Right lung (tissue), 5 donors: ENCODE measurements around the gene MPP4. TPM values are rescaled to one million over a fixed set of nuclear protein-coding genes. Genes with fewer than 3 reads are reported as not detected.
A peak's percentile ranks its signal among the peaks of the same experiment; 100 is the strongest.

Source experiments
- DNase-seq, 2 donors: peaks; one replicate each; pipeline ENCODE4 v3.0.0-alpha.2; 2013
- polyA plus RNA-seq, 5 donors: library from polyadenylated mRNA; unstranded; fragments of 120-200 nt; gene quantifications; one replicate each; pipeline versions ENCODE4 v1.2.1 to v1.2.3, GENCODE V29; 2013; ENCODE audit warnings: inconsistent platforms in 1 of 5, low replicate concordance in 1 of 5; ENCODE audit not compliant: insufficient read length in 5 of 5, insufficient read depth in 1 of 5

Gene MPP4
- polyA plus RNA-seq, 5 donors = 0.10 to 0.23 (median 0.15) TPM

DNA sequence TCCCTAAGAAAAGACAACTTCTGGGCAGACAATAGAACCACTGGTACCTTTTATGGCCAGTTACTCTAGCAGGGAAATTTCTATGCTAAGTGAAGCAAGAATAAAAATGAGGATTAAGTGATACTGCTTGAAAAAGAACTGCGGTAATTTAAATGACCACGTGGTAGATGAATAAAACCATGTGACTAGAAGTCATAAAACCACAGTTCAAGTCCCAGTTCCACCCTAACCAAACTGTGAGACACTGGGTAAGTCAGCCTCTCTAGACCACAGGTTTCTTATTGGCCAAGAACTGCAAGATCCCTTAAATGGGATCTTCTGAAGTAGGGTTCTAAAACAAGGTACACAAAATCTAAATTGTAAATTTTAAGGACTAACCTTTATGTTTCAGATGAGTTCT lies 67.9 kb downstream of the MPP4 start:
- DNase-seq = no peak

DNA sequence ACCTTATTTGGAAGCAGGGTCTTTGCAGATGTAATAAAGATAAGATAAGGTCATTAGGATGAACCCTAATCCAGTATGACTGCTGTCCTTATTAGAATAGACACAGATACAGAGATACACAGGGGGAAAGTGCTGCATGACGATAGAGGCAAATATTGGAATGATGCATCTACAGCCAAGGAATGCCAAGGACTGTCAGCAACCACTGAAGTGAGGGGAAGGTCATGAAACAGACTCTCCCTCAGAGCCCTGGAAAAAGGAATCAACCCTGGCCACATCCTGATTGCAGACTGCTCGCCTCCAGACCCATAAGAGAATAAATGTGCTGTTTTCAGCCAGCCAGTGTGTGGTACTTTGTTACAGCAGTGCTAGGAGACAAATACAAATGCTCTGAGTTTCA lies 69.9 kb downstream of the MPP4 start:
- no peak for DNase-seq

DNA sequence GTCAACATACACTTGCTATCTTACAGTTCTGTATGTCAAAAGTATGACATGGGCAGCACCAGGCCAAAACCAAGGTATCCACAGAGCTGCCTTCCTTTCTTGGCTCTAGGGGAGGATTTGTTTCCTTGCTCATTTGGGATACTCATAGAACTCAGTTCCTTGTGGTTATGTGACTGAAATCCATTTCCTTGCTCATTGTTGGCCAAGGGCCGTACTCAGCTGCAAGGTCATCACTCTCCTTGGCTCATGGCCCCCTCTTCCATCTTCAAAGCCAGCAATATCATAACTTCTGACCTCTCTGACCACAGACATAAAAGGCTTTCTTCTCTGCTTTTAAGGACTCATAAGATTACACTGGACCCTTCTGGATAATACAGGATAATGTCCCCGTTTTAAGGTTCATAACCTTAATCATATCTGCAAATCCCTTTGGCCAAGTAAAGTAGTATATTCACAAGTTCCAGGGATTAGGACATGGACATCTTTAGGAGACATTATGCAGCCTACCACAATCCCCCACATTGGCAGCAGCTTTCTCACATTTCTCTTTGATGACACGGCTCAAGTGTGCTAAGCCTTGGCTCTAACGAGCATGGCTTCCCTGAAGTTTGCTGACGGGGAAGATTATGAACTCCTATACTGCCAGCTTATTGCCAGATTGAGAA lies 76.0 kb downstream of the MPP4 start:
- DNase-seq = no peak

DNA sequence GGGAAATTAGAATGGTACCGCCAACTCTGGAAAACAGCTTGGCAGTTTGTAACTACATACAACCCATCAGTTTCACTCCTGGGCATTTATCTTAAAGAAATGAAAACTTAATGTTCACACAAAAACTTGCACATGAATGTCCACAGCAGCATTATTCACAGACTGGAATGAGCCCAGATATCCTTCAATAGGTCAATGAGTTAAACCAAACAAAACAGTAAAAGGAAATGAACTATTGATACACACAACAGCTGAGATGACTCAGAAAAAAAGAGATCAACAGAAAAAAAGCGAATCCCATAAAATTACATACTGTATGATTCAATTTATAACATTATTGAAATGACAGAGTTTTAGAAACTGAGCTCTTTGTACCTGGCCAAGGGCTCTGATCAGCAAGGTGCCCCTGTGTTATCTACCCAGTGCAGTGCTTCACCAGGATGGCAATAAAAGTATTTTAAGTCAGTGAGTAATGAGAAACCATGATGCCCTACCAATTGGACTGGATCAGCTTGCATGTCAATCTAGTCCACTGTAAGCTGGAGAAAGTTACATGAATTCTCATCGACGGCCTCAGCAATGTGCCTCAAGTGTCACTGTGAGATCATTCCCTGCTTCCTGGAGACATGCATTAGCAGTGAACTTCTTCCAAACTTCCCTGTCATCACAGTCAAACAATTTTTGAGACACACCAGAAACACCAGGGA lies 77.0 kb downstream of the MPP4 start:
- DNase-seq = no peak

DNA sequence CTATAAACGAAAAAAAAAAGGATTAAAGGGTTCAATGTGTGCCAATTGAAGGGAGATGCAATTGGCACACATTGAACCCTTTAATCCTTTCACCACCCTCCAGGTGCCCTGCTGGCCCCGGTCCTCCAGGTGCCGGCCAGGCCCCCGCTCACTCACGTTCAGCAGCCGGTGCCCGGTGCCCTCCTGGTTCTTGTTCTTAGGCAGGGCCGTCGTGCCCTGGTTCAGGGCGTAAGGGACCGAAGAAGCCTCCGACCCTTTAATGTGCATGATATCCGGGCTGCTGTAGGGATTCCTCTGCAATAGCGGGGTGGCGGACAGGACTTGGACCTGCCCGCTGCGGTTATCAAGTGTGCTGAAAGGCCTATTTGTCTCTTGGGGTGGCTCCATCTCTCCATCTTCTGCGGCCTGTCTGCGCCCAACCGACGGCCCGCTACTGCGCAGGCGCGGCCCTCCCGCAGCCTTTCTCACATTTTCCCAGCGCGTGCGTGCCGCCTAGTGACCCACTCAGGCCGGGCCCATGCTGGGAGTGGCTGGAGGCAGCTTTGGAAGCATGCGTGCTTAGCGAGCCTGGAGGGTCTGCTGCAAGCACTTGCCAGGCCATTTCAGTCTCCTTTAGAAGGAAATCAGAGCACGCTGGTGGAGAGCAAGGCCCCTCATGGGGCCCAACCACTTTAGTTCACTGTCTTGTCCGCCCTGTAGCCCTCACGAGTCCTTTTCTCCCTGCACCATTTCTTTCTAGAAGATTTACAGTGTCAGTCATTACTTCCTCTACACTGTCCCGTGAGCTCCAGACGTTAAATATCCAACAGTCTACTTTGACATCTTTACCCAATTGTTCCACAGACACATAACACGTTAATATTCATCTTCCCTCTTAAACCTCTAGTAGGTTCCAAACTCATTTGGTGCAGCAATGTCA lies 79.4 kb downstream of the MPP4 start:
- DNase-seq = peak; percentile 79 to 81

DNA sequence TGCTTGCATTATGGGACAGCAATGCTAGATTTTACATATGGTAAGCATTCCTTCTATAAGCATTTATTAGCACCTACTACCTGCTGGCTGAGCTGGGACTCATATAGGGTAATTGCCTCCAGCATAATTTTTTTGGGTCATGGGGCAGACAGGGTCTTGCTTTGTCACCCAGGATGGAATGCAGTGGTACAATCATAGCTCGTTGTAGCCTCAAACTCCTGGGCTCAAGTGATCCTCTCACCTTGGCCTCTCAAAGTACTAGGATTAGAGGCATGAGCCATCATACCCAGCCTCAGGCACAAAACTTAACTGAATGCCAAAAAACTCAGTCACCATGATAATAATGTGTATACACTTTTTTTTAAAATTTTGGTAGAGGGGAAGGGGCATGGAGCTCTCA lies 90.4 kb downstream of the MPP4 start:
- DNase-seq = no peak

DNA sequence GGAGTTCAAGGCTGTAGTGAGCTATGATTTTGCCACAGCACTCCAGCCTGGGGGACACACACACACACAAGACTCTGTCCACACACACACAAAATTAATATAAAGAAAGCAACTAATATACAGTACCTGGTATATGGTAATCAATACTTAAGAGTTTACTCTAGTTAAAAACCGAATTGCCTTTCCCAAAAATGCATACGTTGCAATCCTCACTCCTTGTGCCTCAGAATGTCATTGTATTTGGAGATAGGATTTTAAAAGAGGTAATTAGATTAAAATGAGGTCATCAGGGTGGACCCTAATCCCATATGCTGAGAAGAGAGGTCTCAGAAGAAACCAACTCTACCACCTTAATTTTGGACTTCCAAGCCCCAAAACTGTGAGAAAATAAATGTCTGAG lies 90.9 kb downstream of the MPP4 start:
- DNase-seq = no peak

DNA sequence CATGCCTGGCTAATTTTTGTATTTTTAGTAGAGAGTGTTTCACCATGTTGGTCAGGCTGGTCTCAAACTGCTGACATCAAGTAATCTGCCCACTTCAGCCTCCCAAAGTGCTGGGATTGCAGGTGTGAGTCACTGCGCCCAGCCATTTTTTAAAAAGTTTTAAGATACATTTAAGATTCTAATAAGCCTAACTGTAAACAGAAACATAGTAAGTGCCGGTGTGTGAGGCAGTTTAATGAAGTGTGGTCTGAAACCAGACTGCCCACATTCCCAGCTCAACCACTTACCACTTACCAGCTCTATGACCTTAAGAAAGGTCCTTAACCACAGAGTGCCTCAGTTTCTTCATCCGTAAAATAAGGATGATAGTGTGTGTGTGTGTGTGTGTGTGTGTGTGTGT lies 97.5 kb downstream of the MPP4 start:
- DNase-seq = peak in 1 of 2 donors; percentile 6

DNA sequence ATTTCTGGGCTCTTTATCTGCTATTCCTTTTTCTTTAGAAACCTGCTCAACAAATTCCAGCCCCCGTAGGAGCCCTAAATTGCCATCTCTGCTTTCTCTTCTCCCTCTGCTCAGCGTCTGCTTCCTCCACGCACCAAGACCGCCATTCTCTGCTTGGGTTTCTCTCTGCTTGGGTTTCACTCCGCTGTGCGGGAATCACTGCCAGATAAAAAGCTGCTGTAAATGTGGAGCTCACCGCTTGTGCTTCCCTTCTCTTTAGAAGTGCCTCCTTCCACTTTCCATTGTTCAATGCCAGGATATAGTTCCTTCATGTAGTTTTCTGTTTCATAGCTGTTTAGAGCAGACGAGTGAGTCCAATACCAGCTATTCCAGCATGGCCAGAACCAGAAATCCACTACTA lies 101.0 kb downstream of the MPP4 start:
- DNase-seq = no peak

Other genes starting within 250 kb of the MPP4 start
- 10 to 100 TPM; 36.4 to 57.7 (median 51.8) TPM for gene TRAK2, start 247.2 kb downstream of the MPP4 start, polyA plus RNA-seq
- 10 to 100 TPM; 40.6 to 62.4 (median 45.3) TPM for gene STRADB, start 246.9 kb downstream of the MPP4 start, polyA plus RNA-seq
- gene TMEM237, start 55.1 kb downstream of the MPP4 start, polyA plus RNA-seq = 10 to 100 TPM; 48.8 to 65.7 (median 59.9) TPM
- gene ALS2, start 82.3 kb upstream of the MPP4 start, polyA plus RNA-seq = 10 to 100 TPM; 17.6 to 30.0 (median 26.5) TPM
- gene CDK15, start 107.9 kb upstream of the MPP4 start, polyA plus RNA-seq = under 1 TPM; 0.24 to 0.36 (median 0.30) TPM